ENCODE measurements around the gene NHLH2. TPM values are rescaled to one million over a fixed set of nuclear protein-coding genes. Genes with fewer than 3 reads are reported as not detected.

The NHLH2 gene
- total RNA-seq, 1 experiment from 2014 or later: not detected

GRCh38 chr1:115832651-115833050, 8.3 kb downstream of the NHLH2 start:
- POLR2A ChIA-PET: no interaction called here
- CTCF ChIA-PET: no interaction called here
- no TSS peak for BruUV-seq (replicated peaks)
- no peaks in the 10 kb centered on the region for H3K9me3 ChIP-seq
- H3K4me3 ChIP-seq (ENCODE audit: low read depth, low read length): no peak overlapping the region
- TF ChIP-seq CTCF (IDR thresholded peaks at IDR 0.05; ENCODE audit: insufficient read depth in 1 of 2, low read depth in 1 of 2, low read length in 1 of 2, severe bottlenecking in 1 of 2, unreplicated experiment in 1 of 2): no peak
- H3K27me3 ChIP-seq (replicated peaks; ENCODE audit: control insufficient read depth, insufficient read depth, low read length): no peaks in the 10 kb centered on the region
- H3K4me3 Mint-ChIP-seq (ENCODE audit: unreplicated experiment): no peak overlapping the region
- no peaks in the 10 kb centered on the region for H3K36me3 ChIP-seq (ENCODE audit: control insufficient read depth, insufficient read depth, low read length)
- intact Hi-C loops (cut with micrococcal nuclease; ENCODE audit: unreplicated experiment): no loop called here
- H3K36me3 Mint-ChIP-seq (ENCODE audit: insufficient read depth, unreplicated experiment): no peaks in the 10 kb centered on the region
- H3K9me3 Mint-ChIP-seq (ENCODE audit: unreplicated experiment): no peaks in the 10 kb centered on the region
- H3K4me1 ChIP-seq: no peaks in the 10 kb centered on the region
- DNase-seq: no peak
- H3K27me3 Mint-ChIP-seq (ENCODE audit: insufficient read depth, unreplicated experiment): no peaks in the 10 kb centered on the region
- H3K27ac Mint-ChIP-seq (ENCODE audit: unreplicated experiment): no peak overlapping the region
- no peaks in the 10 kb centered on the region for H3K4me1 Mint-ChIP-seq (ENCODE audit: low read depth, unreplicated experiment)

GRCh38 chr1:115830963-115831362, 10.0 kb downstream of the NHLH2 start:
- CTCF ChIA-PET: no interaction called here
- Histone ChIP-seq H3K27me3 (replicated peaks; ENCODE audit: control insufficient read depth, insufficient read depth, low read length) (no peaks in the 10 kb centered on the region), H3K36me3 (ENCODE audit: control insufficient read depth, insufficient read depth, low read length) (no peaks in the 10 kb centered on the region), H3K4me3 (ENCODE audit: low read depth, low read length) (no peak overlapping the region), H3K4me1 (no peaks in the 10 kb centered on the region), H3K9me3 (no peaks in the 10 kb centered on the region)
- no peaks in the 10 kb centered on the region for H3K4me1 Mint-ChIP-seq (ENCODE audit: low read depth, unreplicated experiment)
- peaks cover 8% of the 10 kb centered on the region for H3K27me3 Mint-ChIP-seq (ENCODE audit: insufficient read depth, unreplicated experiment)
- POLR2A ChIA-PET: no interaction called here
- no peaks in the 10 kb centered on the region for H3K36me3 Mint-ChIP-seq (ENCODE audit: insufficient read depth, unreplicated experiment)
- no TSS peak for BruUV-seq (replicated peaks)
- H3K4me3 Mint-ChIP-seq (ENCODE audit: unreplicated experiment): no peak overlapping the region
- no peak for TF ChIP-seq CTCF (IDR thresholded peaks at IDR 0.05; ENCODE audit: insufficient read depth in 1 of 2, low read depth in 1 of 2, low read length in 1 of 2, severe bottlenecking in 1 of 2, unreplicated experiment in 1 of 2)
- no peak for DNase-seq
- no peak overlapping the region for H3K27ac Mint-ChIP-seq (ENCODE audit: unreplicated experiment)
- H3K9me3 Mint-ChIP-seq (ENCODE audit: unreplicated experiment): no peaks in the 10 kb centered on the region
- intact Hi-C loops (cut with micrococcal nuclease; ENCODE audit: unreplicated experiment): no loop called here

- Mint-ChIP-seq H3K27me3 (ENCODE audit: insufficient read depth, unreplicated experiment) (peaks cover 14% of the 10 kb centered on the region), H3K9me3 (ENCODE audit: unreplicated experiment) (no peaks in the 10 kb centered on the region), H3K27ac (ENCODE audit: unreplicated experiment) (no peak overlapping the region), H3K4me3 (ENCODE audit: unreplicated experiment) (no peak overlapping the region), H3K36me3 (ENCODE audit: insufficient read depth, unreplicated experiment) (no peaks in the 10 kb centered on the region), H3K4me1 (ENCODE audit: low read depth, unreplicated experiment) (no peaks in the 10 kb centered on the region)
- Histone ChIP-seq H3K4me3 (ENCODE audit: low read depth, low read length) (no peak overlapping the region), H3K4me1 (no peaks in the 10 kb centered on the region), H3K36me3 (ENCODE audit: control insufficient read depth, insufficient read depth, low read length) (no peaks in the 10 kb centered on the region), H3K27me3 (replicated peaks; ENCODE audit: control insufficient read depth, insufficient read depth, low read length) (no peaks in the 10 kb centered on the region), H3K9me3 (no peaks in the 10 kb centered on the region)
- BruUV-seq (replicated peaks): no TSS peak
- ChIA-PET CTCF (no interaction called here), POLR2A (no interaction called here)
- DNase-seq: no peak
- no peak for TF ChIP-seq CTCF (IDR thresholded peaks at IDR 0.05; ENCODE audit: insufficient read depth in 1 of 2, low read depth in 1 of 2, low read length in 1 of 2, severe bottlenecking in 1 of 2, unreplicated experiment in 1 of 2)
- intact Hi-C loops (cut with micrococcal nuclease; ENCODE audit: unreplicated experiment): no loop called here
Measured at GRCh38 chr1:115829947-115830346, 11.0 kb downstream of the NHLH2 start.

Measured in Caco-2 (cell line).